ENCODE measurements around the gene ZNF365. TPM values are rescaled to one million over a fixed set of nuclear protein-coding genes. Genes with fewer than 3 reads are reported as not detected.

ZNF365 gene
- total RNA-seq, 1 donor from 2014 or later: not detected

- intact Hi-C loops (cut with micrococcal nuclease): no loop called here
- H3K27ac Mint-ChIP-seq: no peak overlapping the region
- CTCF ChIA-PET: no interaction called here
Observed at GRCh38 chr10:62384447-62385081, 10.4 kb downstream of the ZNF365 start.

GRCh38 chr10:62386356-62387320 lies 12.5 kb downstream of the ZNF365 start:
- DNase-seq (no peak), ATAC-seq (ENCODE audit: low read depth) (no peak)
- CTCF ChIA-PET: no interaction called here
- Mint-ChIP-seq H3K4me3 (no peak overlapping the region), H3K36me3 (ENCODE audit: low read depth) (no peaks in the 10 kb centered on the region), H3K27me3 (peaks cover 14% of the 10 kb centered on the region), H3K9me3 (no peaks in the 10 kb centered on the region), H3K4me1 (no peaks in the 10 kb centered on the region), H3K27ac (no peak overlapping the region)
- TF ChIP-seq, protein P1, sequence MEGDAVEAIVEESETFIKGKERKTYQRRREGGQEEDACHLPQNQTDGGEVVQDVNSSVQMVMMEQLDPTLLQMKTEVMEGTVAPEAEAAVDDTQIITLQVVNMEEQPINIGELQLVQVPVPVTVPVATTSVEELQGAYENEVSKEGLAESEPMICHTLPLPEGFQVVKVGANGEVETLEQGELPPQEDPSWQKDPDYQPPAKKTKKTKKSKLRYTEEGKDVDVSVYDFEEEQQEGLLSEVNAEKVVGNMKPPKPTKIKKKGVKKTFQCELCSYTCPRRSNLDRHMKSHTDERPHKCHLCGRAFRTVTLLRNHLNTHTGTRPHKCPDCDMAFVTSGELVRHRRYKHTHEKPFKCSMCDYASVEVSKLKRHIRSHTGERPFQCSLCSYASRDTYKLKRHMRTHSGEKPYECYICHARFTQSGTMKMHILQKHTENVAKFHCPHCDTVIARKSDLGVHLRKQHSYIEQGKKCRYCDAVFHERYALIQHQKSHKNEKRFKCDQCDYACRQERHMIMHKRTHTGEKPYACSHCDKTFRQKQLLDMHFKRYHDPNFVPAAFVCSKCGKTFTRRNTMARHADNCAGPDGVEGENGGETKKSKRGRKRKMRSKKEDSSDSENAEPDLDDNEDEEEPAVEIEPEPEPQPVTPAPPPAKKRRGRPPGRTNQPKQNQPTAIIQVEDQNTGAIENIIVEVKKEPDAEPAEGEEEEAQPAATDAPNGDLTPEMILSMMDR (IDR thresholded peaks at IDR 0.05): no peak
- intact Hi-C loops (cut with micrococcal nuclease): no loop called here
- POLR2A ChIA-PET: no interaction called here

More at GRCh38 chr10:62384447-62385081, 10.4 kb downstream of the ZNF365 start:
- Mint-ChIP-seq H3K36me3 (ENCODE audit: low read depth) (no peaks in the 10 kb centered on the region), H3K9me3 (no peaks in the 10 kb centered on the region), H3K27me3 (peaks cover 11% of the 10 kb centered on the region), H3K4me3 (no peak overlapping the region), H3K4me1 (no peaks in the 10 kb centered on the region)
- POLR2A ChIA-PET: no interaction called here
- TF ChIP-seq, protein P1 (IDR thresholded peaks at IDR 0.05): no peak
- no peak for DNase-seq
- no peak for ATAC-seq (ENCODE audit: low read depth)

DNA sequence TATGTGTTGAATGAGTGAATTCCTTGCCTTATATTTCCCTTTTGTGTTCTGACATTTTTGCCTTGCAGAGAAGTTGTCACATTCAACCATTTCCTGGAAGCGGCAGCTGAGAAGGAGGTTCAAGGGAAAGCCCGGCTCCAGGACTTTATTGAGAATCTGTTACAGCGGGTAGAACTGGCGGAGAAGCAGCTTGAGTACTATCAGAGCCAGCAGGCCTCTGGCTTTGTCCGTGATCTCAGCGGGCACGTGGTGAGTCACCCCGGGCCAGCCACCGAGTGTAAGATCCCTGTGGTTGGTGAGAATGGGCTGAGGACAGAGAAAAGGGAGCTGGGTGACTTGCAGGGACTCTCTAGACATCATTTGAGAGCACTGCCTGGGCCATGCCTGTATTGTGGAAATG lies 14.2 kb downstream of the ZNF365 start:
- ChIA-PET CTCF (no interaction called here), POLR2A (no interaction called here)
- Mint-ChIP-seq H3K4me3 (no peak overlapping the region), H3K27ac (no peak overlapping the region), H3K4me1 (no peaks in the 10 kb centered on the region), H3K27me3 (peaks cover 14% of the 10 kb centered on the region), H3K9me3 (no peaks in the 10 kb centered on the region), H3K36me3 (ENCODE audit: low read depth) (no peaks in the 10 kb centered on the region)
- TF ChIP-seq, protein P1 (IDR thresholded peaks at IDR 0.05): no peak
- no peak for ATAC-seq (ENCODE audit: low read depth)
- intact Hi-C loops (cut with micrococcal nuclease): no loop called here
- no peak for DNase-seq

GRCh38 chr10:62390497-62391176 lies 16.5 kb downstream of the ZNF365 start:
- CTCF ChIA-PET: no interaction called here
- H3K27ac Mint-ChIP-seq: no peak overlapping the region
- no peaks in the 10 kb centered on the region for H3K36me3 Mint-ChIP-seq (ENCODE audit: low read depth)
- ATAC-seq (ENCODE audit: low read depth) (no peak), DNase-seq (no peak)
- H3K4me1 Mint-ChIP-seq: no peaks in the 10 kb centered on the region
- H3K9me3 Mint-ChIP-seq: no peaks in the 10 kb centered on the region
- H3K4me3 Mint-ChIP-seq: no peak overlapping the region
- TF ChIP-seq, protein P1 (IDR thresholded peaks at IDR 0.05): no peak
- POLR2A ChIA-PET: no interaction called here
- peaks cover 13% of the 10 kb centered on the region for H3K27me3 Mint-ChIP-seq
- intact Hi-C loops (cut with micrococcal nuclease): no loop called here

- H3K27ac Mint-ChIP-seq: no peak overlapping the region
- no peaks in the 10 kb centered on the region for H3K9me3 Mint-ChIP-seq
- ChIA-PET CTCF (no interaction called here), POLR2A (no interaction called here)
- ATAC-seq (ENCODE audit: low read depth) (no peak), DNase-seq (no peak)
- no peaks in the 10 kb centered on the region for H3K36me3 Mint-ChIP-seq (ENCODE audit: low read depth)
- H3K4me3 Mint-ChIP-seq: no peak overlapping the region
- H3K27me3 Mint-ChIP-seq: peaks cover 7% of the 10 kb centered on the region
- TF ChIP-seq, protein P1 (IDR thresholded peaks at IDR 0.05): no peak
- intact Hi-C loops (cut with micrococcal nuclease): no loop called here
- H3K4me1 Mint-ChIP-seq: no peaks in the 10 kb centered on the region
Observed at GRCh38 chr10:62393237-62393636, 19.1 kb downstream of the ZNF365 start.

Data from activated B cell treated with CpG ODN at 0.5 μM for 24 hours (primary cell).